Germinal center (tissue), 1 donor: Measurements from ENCODE around the gene LGALS3BP.

Source experiments
- DNase-seq: peaks from one replicate; pipeline ENCODE4 v3.0.0; 2012; ENCODE audit warnings: mixed read lengths, low spot score

LGALS3BP gene

DNA sequence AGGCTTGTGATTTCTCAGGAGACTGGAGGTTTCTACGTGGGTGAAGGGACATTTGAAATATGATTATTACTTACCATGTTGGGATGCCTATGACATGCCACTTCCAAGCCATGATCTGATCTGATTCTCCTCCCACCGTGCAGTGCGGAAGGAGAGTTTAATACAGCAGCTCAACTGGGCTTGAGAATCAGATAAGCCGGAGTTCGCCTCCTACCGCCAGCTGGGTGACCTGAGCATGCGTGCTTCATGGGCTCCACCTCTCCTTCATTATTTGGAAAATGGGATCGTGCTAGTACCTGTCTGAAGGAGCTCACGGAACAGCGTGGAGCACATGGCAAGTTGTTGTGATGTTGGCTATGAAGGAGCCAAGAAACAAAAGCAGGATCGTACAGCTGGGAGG, 42.2 kb downstream of the LGALS3BP start:
- no peak for DNase-seq

DNA sequence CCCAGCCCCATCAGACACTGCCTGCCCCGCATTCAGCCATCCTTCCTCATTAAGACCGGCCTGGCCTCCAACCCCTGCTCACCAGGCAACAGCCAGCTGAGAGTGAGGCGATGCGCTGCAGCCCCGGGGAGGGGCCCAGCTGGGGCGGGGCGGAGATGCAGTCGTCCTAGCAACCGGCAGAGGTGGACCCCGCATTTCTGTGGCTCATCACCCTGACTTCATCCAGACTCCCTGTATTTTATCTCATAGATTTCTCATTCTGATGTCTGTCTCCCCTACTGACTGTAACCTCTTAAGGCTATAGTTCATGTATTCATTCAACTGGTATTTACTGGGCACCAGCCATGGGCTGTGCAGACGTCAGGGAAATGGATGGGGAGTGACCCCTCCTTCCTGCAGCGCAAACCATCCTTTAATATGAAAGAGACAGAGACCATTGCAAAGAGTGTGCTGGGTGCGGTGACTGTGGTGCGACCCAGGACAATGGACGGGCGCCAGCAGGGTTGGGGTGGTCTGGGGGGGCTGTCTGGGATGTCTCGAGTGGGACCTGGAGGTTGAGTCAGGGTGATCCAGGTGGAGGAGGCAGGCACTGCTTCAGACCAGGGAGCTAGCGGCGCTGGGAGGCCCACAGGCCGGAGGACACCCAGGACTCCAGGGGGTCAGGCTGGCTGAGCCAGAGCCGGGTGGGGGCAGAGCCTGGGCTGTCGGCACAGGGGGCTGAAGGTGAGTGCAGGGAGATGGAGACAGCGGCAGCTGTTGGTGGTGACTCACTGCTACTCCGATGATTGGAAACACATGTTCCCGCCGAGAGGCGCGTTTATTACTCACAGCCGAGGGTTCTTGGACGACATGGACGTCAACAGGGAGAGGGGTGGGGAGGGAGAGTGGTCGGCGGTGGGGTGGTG, 44.1 kb downstream of the LGALS3BP start:
- no peak for DNase-seq

DNA sequence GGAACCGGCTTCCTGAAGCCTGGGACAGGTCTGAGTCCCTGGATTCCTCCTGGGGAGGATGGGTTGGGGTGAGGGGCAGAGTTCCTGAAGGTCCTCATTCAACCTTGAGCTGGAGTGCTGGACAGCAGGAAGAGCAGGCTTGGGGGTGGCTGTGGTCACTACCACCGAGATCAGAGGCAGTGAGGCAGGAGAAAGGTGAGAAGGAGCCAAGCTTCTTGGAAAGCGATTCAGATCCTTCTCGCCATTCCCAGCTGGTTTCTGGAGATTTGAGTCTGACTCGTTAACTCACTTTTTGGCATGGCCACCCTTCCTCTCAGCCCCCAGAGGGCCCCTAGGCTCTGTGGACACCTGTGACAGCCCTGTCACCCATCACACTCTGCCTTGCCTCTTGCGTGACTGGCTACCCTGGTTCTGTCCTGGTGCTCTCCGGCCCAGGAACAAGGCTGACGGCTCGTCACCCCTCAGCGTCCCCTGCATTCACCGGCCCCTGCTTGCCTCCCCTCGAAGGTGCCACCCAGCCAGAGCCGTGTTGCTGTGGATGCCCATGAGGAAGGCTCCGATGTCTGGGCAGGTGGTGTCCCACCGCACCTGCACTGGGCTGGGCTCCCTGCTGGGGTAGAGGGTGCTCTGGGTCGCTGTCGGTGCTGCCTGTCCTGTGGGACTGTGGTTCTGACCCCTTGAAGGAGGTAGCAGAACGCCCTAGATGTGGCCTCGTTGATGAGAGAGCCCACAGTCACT, 44.9 kb downstream of the LGALS3BP start:
- no peak for DNase-seq

DNA sequence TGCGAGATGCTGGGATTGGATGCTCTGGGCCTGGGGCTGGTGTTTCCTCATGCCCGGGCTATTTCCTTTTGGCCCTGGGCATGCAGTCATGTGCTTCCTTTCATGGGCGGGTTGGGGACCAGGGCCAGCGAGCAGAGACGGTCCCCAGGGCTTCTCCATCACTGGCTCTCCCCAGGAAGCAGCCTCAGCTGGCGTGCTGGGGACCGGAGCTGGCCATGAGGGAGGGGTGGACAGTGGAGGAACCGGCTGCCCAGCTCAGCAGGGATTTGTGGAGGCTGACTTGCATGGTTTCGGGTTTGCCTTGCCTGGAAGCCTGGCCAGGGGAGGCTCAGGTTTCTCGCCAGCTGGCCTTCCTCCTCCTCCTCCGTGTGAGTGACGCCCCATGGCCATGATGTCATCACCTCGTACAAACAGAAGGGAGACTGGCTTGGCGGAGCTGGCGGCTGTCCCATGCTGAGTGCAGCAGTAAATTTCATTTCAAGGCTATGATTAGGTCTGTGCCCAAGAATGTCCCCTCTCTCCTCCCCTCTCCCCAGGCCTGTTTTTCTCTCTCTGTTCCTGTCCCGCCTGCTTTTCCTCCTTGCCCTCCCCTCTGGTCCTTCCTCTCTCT, 45.7 kb downstream of the LGALS3BP start:
- no peak for DNase-seq

DNA sequence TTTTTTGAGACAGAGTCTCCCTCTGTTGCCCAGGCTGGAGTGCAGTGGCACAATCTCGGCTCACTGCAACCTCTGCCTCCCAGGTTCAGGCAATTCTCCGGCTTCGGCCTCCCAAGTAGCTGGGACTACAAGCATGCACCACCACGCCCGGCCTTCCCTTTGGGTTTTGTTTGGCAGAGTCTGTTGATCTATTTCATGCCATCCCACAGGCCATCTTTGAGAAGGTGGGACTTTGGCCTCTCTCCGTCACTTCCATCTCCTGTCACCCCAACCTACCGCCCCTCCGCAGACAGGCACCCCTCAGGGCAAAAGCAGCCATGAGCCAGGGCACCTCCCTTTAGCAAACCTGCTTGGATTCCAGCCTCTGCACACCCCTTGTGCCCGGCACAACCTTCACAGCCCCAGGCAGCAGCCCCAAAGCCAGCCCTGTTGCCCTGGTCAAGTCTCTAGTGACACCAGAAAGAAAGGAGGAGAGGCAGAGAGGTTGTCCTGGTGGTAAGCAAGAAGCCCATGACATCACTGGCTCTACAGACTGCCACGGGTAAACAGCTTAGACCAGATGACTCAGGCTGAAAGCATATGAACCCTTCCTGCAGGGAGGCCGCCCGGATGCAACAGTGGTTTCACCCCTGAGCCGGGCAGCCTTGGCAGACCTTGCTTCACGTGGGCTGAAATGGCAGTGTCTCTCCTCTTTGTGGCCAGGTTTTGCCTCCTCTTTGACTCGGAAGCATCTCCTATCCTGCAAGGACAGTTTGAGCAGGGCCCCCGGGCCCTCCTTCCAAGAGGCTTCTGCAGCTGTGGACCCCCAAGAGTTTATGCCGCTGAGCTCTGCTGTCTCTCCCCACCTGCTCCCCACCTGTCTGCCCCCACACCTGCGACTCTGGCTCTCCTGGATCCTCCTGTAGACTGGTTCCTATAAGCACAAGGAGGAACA, 46.4 kb downstream of the LGALS3BP start:
- DNase-seq: no peak

DNA sequence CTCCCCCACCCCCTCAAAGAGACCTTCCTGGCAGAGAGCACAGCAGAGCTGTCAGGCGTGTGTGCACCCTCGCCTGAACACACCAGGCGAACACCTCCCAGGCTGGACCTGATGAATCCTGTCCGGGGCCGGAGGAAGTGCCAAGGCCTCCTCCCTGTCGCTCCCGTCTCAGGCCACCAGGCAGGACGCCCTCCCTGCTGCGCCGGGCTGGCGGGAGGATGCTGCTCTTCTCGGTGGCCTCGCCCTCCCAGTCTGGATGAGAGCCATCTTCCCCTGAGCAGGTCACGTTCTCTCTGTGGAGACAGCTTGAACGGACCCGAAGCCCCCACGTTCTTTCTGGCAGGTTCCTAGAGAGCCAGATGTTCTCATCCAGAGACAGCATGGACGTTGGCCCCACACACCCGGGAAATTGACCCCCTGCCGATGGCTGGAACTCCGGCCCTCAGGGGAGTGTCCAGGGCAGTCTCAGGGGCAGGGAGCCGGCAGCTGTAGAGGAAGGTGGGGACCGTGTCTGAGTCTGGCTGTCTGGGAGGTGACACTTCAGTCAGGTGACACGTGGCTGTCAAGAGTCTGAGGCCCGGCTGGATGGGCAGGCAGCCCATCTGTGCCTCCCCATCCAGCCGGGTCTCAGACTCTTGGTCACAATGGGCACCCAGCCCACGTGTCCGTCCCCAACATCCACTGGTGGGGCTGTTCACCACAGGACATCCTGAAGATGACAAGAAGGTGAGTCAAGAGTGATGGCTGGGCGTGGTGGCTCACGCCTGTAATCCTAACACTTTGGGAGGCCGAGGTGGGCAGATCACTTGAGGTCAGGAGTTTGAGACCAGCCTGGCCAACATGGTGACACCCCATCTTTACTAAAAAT, 49.6 kb downstream of the LGALS3BP start:
- no peak for DNase-seq

DNA sequence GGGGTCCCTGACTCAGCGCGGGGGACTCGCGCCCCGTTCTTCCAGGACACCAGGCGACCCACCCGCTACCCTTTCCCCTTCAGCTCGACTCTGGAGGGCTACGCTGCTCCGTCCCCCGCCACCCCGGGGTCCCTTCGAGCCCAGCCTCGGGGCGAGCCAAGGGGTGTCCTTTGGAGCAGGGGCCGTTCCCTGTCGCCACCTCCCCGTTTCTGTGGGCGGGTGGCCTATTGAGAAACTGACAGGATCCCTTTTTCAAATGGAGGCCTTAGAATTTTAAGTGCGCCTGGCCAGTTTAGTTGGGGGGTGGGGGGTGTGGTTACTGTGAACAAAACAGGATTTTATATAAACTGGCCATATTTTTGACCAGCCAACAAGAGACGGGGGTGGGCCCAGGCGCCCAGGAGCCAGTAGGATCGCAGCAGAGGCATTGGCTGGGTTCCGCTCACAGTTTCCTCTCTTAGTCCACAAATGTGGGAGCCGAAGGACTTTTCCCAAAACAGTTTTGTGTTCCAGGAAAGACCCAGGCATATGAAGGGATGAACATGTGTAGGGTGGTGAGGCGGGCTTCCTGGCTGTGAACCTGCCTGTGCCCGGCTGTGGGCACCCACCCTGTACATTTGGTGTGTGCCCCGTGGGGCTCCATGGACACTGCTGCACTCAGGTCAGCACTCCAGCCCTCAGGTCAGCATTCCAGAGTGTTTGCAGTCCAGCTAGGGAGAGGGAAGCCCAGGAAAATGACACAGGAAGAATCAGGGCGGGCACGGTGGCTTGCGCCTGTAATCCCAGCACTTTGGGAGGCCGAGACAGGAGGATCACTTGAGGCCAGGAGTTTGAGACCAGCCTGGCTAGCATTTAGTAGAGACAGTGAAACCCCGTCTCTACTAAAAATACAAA, 53.8 kb downstream of the LGALS3BP start:
- no peak for DNase-seq

DNA sequence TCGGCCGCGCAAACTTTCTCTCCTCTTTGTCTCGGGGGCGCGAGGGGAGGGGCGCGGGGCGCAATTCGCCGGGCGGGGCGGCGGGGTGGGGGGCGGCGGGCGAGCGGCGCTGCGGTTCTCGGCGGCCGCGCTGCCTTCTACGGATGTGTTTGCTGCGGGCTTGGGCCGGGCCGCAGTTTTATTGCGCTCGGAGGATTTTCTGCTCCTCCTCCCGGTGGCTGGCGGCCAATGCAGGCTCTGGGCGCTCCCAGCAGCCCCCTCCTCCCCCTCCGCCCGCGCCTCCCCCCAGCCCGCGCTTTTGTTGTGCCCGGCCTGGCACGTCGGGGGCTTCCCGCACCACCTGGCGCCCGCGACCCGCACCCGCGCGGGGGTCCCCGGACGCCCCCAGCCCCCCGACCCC, 54.5 kb downstream of the LGALS3BP start, which contains the start of gene TIMP2:
TIMP2 (minus strand) TSS at position 154 of the 400 bp plus-strand sequence. CDS start 299 bp downstream, outside the sequence.
- DNase-seq: peak; percentile 73

DNA sequence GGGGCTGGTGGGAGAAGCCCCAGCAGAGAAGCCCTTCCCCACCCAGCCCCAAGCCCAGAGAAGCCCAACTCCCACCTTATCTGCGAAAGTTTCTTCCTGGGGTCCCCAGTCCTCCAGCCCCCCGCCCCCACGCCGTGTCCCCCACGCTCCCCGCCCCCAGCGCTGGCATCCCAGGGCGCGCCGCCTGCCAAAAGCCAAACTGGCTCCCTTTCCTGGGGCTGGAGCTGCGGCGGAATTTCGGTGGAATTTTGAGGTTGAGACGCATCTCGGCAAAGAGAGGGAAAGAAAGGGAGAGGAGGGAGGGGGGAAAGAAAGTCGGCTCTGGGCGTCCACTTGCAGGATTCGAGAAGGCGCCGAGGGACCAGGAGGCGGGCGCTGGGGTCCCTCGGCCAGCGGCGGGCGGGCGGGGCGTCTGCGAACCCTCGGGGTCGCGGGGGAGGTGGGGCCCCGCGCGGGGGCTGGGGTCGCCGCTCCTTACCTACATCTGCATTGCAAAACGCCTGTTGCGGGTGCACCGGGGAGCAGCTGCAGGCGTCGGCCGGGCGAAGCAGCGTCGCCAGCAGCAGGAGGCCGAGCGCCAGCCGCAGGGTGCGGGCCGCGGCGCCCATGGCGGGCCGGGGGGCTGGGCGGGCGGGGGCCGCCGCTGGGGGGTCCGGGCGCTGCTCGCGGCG, 55.1 kb downstream of the LGALS3BP start:
- DNase-seq: no peak

DNA sequence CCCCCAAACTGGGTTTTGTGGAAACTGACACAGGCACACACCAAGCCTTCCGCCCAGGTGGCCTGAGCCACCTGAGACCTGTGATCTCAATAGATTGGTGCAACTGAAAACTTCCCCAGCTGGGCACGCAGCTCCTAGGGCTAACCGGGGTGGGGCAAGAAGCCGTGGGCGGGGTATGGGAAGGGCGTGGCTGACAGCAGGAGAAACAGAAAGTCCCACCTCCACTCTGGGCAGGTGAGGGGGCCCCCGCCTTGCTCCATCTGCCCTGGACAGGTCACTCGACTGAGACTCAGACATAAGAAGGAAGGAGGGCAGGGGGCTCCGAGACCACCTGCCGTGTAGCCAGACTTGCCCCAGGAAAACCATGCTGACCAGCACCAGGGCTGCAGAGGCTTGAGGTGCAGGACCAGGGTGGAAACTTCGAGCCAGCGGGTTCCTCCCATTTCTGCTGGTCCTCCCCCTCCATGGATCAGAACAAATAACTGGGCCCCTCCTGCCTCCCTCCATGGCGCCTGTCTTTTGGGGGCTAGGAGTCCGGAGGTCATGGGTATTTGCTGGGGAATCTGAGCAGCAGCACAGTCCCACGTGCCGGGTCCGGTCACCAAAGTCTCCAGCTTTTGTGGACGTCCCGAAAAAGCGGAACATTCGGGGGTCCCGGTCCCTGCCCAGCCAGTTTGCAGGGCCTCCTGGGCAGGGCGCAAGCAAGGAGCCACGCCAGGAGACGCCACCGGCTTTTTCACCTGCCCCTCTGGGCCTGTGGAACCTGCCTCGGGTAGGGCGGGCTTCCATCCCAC, 55.9 kb downstream of the LGALS3BP start:
- peak; percentile 71 for DNase-seq

DNA sequence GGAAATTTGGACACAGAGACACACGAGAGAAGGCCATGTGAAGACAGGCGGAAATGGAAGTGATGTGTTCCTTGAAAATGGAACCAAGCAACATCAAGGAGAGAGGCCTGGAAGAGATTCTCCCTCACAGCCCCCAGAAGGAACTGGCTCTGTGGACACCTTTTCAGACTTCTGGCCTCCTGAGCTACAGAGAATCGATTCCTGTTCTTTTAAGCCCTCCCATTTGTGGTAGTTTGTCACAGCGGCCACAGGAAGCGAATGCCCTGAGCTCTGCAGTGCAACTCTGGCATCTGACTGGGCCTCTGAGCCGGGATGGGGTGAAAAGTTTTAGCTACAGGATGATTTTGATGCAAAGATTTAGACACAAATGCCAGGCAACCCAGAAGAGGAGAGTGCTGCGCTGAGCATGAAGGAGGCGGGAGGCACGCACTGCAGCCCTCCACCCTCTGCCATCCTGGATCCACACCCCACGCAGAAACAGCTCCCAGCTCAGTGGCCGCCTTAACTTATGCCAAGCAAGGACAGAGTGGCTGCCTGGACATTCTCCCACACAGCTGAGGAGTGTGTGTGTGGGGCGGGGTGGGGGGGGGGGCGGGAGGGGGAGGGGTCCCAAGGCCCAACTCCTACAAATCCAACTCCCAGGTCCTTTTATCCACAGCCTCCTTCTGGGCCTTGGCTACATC, 56.8 kb downstream of the LGALS3BP start:
- no peak for DNase-seq

DNA sequence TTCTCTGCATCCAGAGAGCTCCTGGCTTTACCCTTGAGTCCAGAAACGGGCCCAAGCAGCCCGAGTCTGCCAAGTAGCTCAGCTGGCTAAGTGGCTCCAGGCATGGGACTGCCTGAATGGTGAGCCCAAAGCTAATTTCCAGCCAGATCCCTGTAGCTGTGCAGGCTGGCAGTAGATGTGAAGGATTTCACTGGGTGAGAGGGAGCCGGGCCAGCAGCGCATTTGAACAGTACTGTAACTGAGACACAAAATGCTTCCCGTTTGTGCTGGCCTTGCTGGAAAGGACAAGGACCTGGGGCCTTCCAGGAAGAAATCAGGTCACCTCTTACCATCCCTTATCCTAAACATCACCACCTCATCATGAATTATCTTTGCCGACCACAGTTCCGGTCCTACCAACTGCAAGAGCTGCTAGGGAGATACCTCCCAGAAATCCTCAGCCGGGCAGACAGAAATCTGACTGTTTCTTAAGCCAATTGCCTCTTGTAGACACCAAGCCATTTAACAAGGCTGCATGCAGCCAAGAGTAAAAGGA, 58.2 kb downstream of the LGALS3BP start:
- no peak for DNase-seq
